ENCODE measurements around the gene SLC25A26.

SLC25A26 gene

GRCh38 chr3:66394019-66394752 is 173.4 kb downstream of the SLC25A26 start:
- DNase-seq (ENCODE audit: low spot score) (no peak), FAIRE-seq (no peak)

GRCh38 chr3:66394753-66395249 is 174.0 kb downstream of the SLC25A26 start:
- DNase-seq (ENCODE audit: low spot score) (no peak), FAIRE-seq (no peak)

- FAIRE-seq: no peak
- no peak for DNase-seq (ENCODE audit: low spot score)
These were observed 174.8 kb downstream of the SLC25A26 start for GRCh38 chr3:66395635-66396034.

- FAIRE-seq (no peak), DNase-seq (ENCODE audit: low spot score) (no peak)
These were observed 175.5 kb downstream of the SLC25A26 start for GRCh38 chr3:66396161-66396760.

- DNase-seq (ENCODE audit: low spot score): no peak
- FAIRE-seq: no peak
These were observed 176.1 kb downstream of the SLC25A26 start for GRCh38 chr3:66396888-66397287.

- FAIRE-seq: no peak
- DNase-seq (ENCODE audit: low spot score): no peak
These were observed 176.9 kb downstream of the SLC25A26 start for GRCh38 chr3:66397745-66398144.

- no peak for FAIRE-seq
- DNase-seq (ENCODE audit: low spot score): no peak
These were observed 177.6 kb downstream of the SLC25A26 start for GRCh38 chr3:66398228-66399025.

- no peak for FAIRE-seq
These were observed 178.9 kb downstream of the SLC25A26 start for GRCh38 chr3:66399529-66400232.

GRCh38 chr3:66400411-66401156 is 179.8 kb downstream of the SLC25A26 start:
- FAIRE-seq: no peak
- DNase-seq (ENCODE audit: low spot score): no peak

More at GRCh38 chr3:66399529-66400232, 178.9 kb downstream of the SLC25A26 start:
- DNase-seq (ENCODE audit: low spot score): no peak

- FAIRE-seq (no peak), DNase-seq (ENCODE audit: low spot score) (no peak)
These were observed 180.4 kb downstream of the SLC25A26 start for GRCh38 chr3:66401157-66401550.

- no peak for DNase-seq (ENCODE audit: low spot score)
These were observed 181.1 kb downstream of the SLC25A26 start for GRCh38 chr3:66401675-66402491.

GRCh38 chr3:66402596-66403290 is 181.9 kb downstream of the SLC25A26 start:
- DNase-seq (ENCODE audit: low spot score) (no peak), FAIRE-seq (no peak)

More at GRCh38 chr3:66401675-66402491, 181.1 kb downstream of the SLC25A26 start:
- no peak for FAIRE-seq

GRCh38 chr3:66403323-66403990 is 182.7 kb downstream of the SLC25A26 start:
- DNase-seq (ENCODE audit: low spot score) (no peak), FAIRE-seq (no peak)

- no peak for DNase-seq (ENCODE audit: low spot score)
- FAIRE-seq: no peak
These were observed 183.4 kb downstream of the SLC25A26 start for GRCh38 chr3:66404197-66404596.

- FAIRE-seq (no peak), DNase-seq (ENCODE audit: low spot score) (no peak)
These were observed 184.3 kb downstream of the SLC25A26 start for GRCh38 chr3:66404903-66405700.

GRCh38 chr3:66405701-66406091 is 184.9 kb downstream of the SLC25A26 start:
- peak; percentile 11 for DNase-seq (ENCODE audit: low spot score)
- FAIRE-seq: no peak

GRCh38 chr3:66406163-66406562 is 185.4 kb downstream of the SLC25A26 start:
- DNase-seq (ENCODE audit: low spot score): no peak
- no peak for FAIRE-seq
